ENCODE data around the gene DMRTC1B. TPM values are rescaled to one million over a fixed set of nuclear protein-coding genes. Genes with fewer than 3 reads are reported as not detected.
"Not testable (repeated sequence)": the region's sequence is repeated elsewhere in the genome, so short reads cannot be mapped to it uniquely, and the experiment has no call there.

DMRTC1B gene
- total and polyA plus RNA-seq, 3 experiments from 2014 or later = 0.92 TPM; not detected in 2

- POLR2A ChIA-PET; H3K4me1 ChIP-seq (ENCODE audit: insufficient read depth, low read length); H3K27me3 ChIP-seq (ENCODE audit: insufficient read depth, low read length, poor library complexity, severe bottlenecking); CTCF ChIA-PET; H3K27me3 Mint-ChIP-seq; H3K36me3 Mint-ChIP-seq; H3K4me3 ChIP-seq (ENCODE audit: low read length); H3K27ac ChIP-seq (ENCODE audit: low read depth, low read length); H3K4me3 Mint-ChIP-seq; H3K9me3 ChIP-seq (ENCODE audit: low read length); H3K27ac Mint-ChIP-seq; H3K9me3 Mint-ChIP-seq; H3K36me3 ChIP-seq (ENCODE audit: insufficient read depth, low read length); H3K4me1 Mint-ChIP-seq; DNase-seq: not testable (repeated sequence)
Measured at GRCh38 chrX:72782560-72782959, 5.9 kb downstream of the DMRTC1B start, which contains the start of gene FAM236B. TSS of gene FAM236B (minus strand) at chrX:72782660. CDS start at chrX:72782560, 100 bp downstream.

- H3K27ac ChIP-seq (ENCODE audit: low read depth, low read length); H3K36me3 ChIP-seq (ENCODE audit: insufficient read depth, low read length); CTCF ChIA-PET; H3K4me1 Mint-ChIP-seq; H3K27ac Mint-ChIP-seq; H3K4me3 Mint-ChIP-seq; H3K4me1 ChIP-seq (ENCODE audit: insufficient read depth, low read length); H3K9me3 ChIP-seq (ENCODE audit: low read length); POLR2A ChIA-PET; H3K27me3 Mint-ChIP-seq; H3K9me3 Mint-ChIP-seq; H3K4me3 ChIP-seq (ENCODE audit: low read length); DNase-seq; H3K36me3 Mint-ChIP-seq; H3K27me3 ChIP-seq (ENCODE audit: insufficient read depth, low read length, poor library complexity, severe bottlenecking): not testable (repeated sequence)
Measured at GRCh38 chrX:72783365-72783936, 6.8 kb downstream of the DMRTC1B start.

GRCh38 chrX:72783964-72784363 lies 7.3 kb downstream of the DMRTC1B start:
- H3K4me3 ChIP-seq (ENCODE audit: low read length); DNase-seq; H3K27ac ChIP-seq (ENCODE audit: low read depth, low read length); POLR2A ChIA-PET; H3K27ac Mint-ChIP-seq; H3K9me3 Mint-ChIP-seq; CTCF ChIA-PET; H3K4me1 ChIP-seq (ENCODE audit: insufficient read depth, low read length); H3K4me1 Mint-ChIP-seq; H3K36me3 ChIP-seq (ENCODE audit: insufficient read depth, low read length); H3K27me3 Mint-ChIP-seq; H3K9me3 ChIP-seq (ENCODE audit: low read length); H3K36me3 Mint-ChIP-seq; H3K27me3 ChIP-seq (ENCODE audit: insufficient read depth, low read length, poor library complexity, severe bottlenecking); H3K4me3 Mint-ChIP-seq: not testable (repeated sequence)

- H3K36me3 ChIP-seq (ENCODE audit: insufficient read depth, low read length); H3K9me3 ChIP-seq (ENCODE audit: low read length); H3K27me3 Mint-ChIP-seq; H3K27ac Mint-ChIP-seq; H3K4me3 ChIP-seq (ENCODE audit: low read length); H3K4me1 ChIP-seq (ENCODE audit: insufficient read depth, low read length); DNase-seq; H3K9me3 Mint-ChIP-seq; H3K27ac ChIP-seq (ENCODE audit: low read depth, low read length); H3K36me3 Mint-ChIP-seq; H3K4me3 Mint-ChIP-seq; POLR2A ChIA-PET; H3K4me1 Mint-ChIP-seq; H3K27me3 ChIP-seq (ENCODE audit: insufficient read depth, low read length, poor library complexity, severe bottlenecking); CTCF ChIA-PET: not testable (repeated sequence)
Measured at GRCh38 chrX:72788142-72788541, 11.5 kb downstream of the DMRTC1B start.

GRCh38 chrX:72790390-72790789 lies 13.7 kb downstream of the DMRTC1B start:
- CTCF ChIA-PET; H3K9me3 ChIP-seq (ENCODE audit: low read length); H3K36me3 Mint-ChIP-seq; H3K4me3 ChIP-seq (ENCODE audit: low read length); H3K36me3 ChIP-seq (ENCODE audit: insufficient read depth, low read length); H3K4me1 Mint-ChIP-seq; H3K27me3 ChIP-seq (ENCODE audit: insufficient read depth, low read length, poor library complexity, severe bottlenecking); H3K27me3 Mint-ChIP-seq; H3K27ac Mint-ChIP-seq; POLR2A ChIA-PET; H3K9me3 Mint-ChIP-seq; H3K27ac ChIP-seq (ENCODE audit: low read depth, low read length); DNase-seq; H3K4me3 Mint-ChIP-seq; H3K4me1 ChIP-seq (ENCODE audit: insufficient read depth, low read length): not testable (repeated sequence)

GRCh38 chrX:72808110-72808509 lies 31.4 kb downstream of the DMRTC1B start, which contains the start of gene FAM236D:
TSS of gene FAM236D (minus strand) at chrX:72808210. CDS start at chrX:72808110, 100 bp downstream.
- H3K9me3 Mint-ChIP-seq; POLR2A ChIA-PET; CTCF ChIA-PET; H3K27ac ChIP-seq (ENCODE audit: low read depth, low read length); H3K27ac Mint-ChIP-seq; H3K4me1 ChIP-seq (ENCODE audit: insufficient read depth, low read length); H3K4me1 Mint-ChIP-seq; H3K36me3 Mint-ChIP-seq; DNase-seq; H3K27me3 Mint-ChIP-seq; H3K36me3 ChIP-seq (ENCODE audit: insufficient read depth, low read length); H3K9me3 ChIP-seq (ENCODE audit: low read length); H3K4me3 ChIP-seq (ENCODE audit: low read length); H3K27me3 ChIP-seq (ENCODE audit: insufficient read depth, low read length, poor library complexity, severe bottlenecking); H3K4me3 Mint-ChIP-seq: not testable (repeated sequence)

GRCh38 chrX:72830701-72831100 lies 54.0 kb downstream of the DMRTC1B start:
- H3K27me3 Mint-ChIP-seq; H3K27ac Mint-ChIP-seq; CTCF ChIA-PET; DNase-seq; H3K9me3 Mint-ChIP-seq; H3K27ac ChIP-seq (ENCODE audit: low read depth, low read length); H3K27me3 ChIP-seq (ENCODE audit: insufficient read depth, low read length, poor library complexity, severe bottlenecking); H3K4me3 Mint-ChIP-seq; POLR2A ChIA-PET; H3K4me1 ChIP-seq (ENCODE audit: insufficient read depth, low read length); H3K4me1 Mint-ChIP-seq; H3K9me3 ChIP-seq (ENCODE audit: low read length); H3K36me3 Mint-ChIP-seq; H3K36me3 ChIP-seq (ENCODE audit: insufficient read depth, low read length); H3K4me3 ChIP-seq (ENCODE audit: low read length): not testable (repeated sequence)

GRCh38 chrX:72837532-72837931 lies 60.8 kb downstream of the DMRTC1B start:
- H3K4me3 Mint-ChIP-seq; H3K4me1 ChIP-seq (ENCODE audit: insufficient read depth, low read length); H3K4me3 ChIP-seq (ENCODE audit: low read length); H3K27me3 ChIP-seq (ENCODE audit: insufficient read depth, low read length, poor library complexity, severe bottlenecking); H3K27ac ChIP-seq (ENCODE audit: low read depth, low read length); H3K4me1 Mint-ChIP-seq; H3K9me3 ChIP-seq (ENCODE audit: low read length); DNase-seq; H3K36me3 Mint-ChIP-seq; H3K27me3 Mint-ChIP-seq; CTCF ChIA-PET; H3K9me3 Mint-ChIP-seq; H3K27ac Mint-ChIP-seq; POLR2A ChIA-PET; H3K36me3 ChIP-seq (ENCODE audit: insufficient read depth, low read length): not testable (repeated sequence)

GRCh38 chrX:72882898-72883297 lies 106.2 kb downstream of the DMRTC1B start:
- H3K4me1 ChIP-seq (ENCODE audit: insufficient read depth, low read length); CTCF ChIA-PET; H3K27me3 ChIP-seq (ENCODE audit: insufficient read depth, low read length, poor library complexity, severe bottlenecking); H3K9me3 Mint-ChIP-seq; H3K36me3 Mint-ChIP-seq; DNase-seq; H3K27me3 Mint-ChIP-seq; H3K4me1 Mint-ChIP-seq; H3K9me3 ChIP-seq (ENCODE audit: low read length); H3K36me3 ChIP-seq (ENCODE audit: insufficient read depth, low read length); H3K4me3 Mint-ChIP-seq; POLR2A ChIA-PET; H3K27ac ChIP-seq (ENCODE audit: low read depth, low read length); H3K4me3 ChIP-seq (ENCODE audit: low read length); H3K27ac Mint-ChIP-seq: not testable (repeated sequence)
